HG02588 (cell line): Measurements from ENCODE around the gene KCND1.
A peak's percentile ranks its signal among the peaks of the same experiment; 100 is the strongest.

Experiments
- ATAC-seq: cut with Tn5 transposase; IDR thresholded peaks from one replicate; pipeline ENCODE4 v1.9.1; 2021; ENCODE audit warnings: mild to moderate bottlenecking, moderate library complexity; ENCODE audit not compliant: unreplicated experiment

Gene KCND1

GRCh38 chrX:48938721-48939425 lies 32.8 kb downstream of the KCND1 start:
- ATAC-seq: peak; percentile 44

- peak; percentile 63 for ATAC-seq
Measured at GRCh38 chrX:48937054-48937907, 34.4 kb downstream of the KCND1 start.

DNA sequence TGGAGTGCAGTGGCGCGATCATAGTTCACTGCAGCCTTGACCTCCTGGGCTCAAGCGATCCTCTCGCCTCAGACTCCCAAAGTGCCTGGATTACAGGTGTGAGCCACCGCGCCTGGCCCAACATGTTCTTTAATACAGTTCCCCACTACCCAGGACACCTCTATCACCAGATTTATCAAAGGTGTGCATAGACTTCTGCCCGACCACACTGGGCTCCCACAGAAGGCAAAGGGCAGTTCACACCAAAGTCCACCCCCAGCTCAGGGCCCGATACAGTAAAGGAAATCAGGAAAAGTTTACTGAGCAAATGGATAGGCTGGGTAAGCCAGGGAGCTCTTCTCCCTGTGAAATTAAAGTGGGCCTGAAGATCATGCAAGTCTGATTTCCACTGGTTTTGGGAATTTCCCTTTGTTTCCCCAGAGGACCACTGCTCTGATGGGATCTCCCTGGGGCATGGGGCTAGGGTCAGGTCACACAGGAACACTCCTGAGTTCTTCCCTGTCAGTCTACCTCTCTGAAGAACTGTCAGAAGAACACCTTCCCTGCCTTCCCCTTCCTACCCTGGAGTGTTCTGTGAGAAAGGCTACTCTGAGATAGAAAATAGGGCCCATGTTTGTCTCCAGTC lies 35.1 kb downstream of the KCND1 start:
- ATAC-seq: no peak

- ATAC-seq: no peak
Measured at GRCh38 chrX:48935301-48935670, 36.4 kb downstream of the KCND1 start.

DNA sequence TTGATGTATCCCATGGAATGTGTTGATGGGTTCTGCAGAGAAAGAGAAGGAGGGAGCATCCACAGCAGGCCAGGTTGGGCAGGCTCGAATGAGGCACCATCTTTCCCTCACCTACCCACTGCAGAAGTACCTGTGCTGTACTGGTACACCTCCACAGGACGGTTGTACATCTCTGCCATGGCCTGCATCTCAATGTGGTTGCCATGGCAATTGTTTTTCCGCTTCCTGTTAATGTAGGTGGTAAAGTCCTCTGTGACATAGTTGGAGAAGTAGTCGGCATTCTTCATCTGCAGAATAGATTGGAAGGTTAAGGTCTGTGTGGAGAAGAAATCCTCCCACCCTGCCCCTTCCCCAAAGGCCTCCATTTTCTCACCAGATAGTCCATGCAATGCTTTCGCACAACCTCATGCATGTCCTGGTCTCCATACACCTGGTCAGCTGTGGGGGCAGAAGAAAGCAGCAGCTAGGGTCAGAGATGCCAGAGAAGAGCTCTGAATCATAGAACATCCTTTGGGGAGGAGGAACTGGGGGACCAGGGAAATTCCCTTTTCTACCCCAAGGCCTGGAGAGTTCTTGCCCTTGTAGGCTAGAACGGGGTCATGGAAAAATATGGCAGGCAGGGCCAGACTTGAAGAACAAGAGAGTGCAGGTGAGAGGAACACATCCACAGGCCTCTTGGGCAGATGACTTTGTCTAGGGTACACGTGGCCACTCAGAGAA lies 36.9 kb downstream of the KCND1 start:
- ATAC-seq: no peak

GRCh38 chrX:48933757-48934156 lies 37.9 kb downstream of the KCND1 start:
- ATAC-seq: no peak

DNA sequence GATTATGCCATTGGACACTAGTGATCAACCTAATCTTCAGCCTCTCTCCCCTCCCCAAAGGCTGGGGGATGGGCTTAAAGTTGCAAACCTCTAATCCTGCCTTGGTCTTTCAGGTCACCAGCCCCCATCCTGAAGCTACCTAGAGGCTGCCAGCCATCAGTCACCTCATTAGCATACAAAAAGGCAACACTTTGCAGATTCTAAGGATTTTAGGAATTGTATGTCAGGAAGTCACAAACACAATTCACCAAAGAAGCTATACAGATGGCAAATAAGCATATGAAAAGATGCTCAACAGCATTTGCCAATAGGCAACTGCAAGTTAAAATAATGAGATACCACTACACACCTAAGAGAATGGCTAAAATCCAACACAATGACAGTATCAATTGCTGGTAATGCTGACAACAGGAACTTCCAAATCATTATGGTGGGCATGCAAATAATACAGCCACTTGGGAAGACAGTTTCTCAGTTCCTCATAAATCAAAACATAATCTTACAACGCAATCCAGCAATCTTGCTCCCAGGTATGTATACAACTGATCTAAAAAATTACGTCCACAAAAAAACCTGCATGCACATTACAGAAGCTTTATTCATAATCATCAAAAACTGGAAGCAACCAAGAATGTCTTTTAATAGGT lies 43.8 kb downstream of the KCND1 start:
- no peak for ATAC-seq

- no peak for ATAC-seq
Measured at GRCh38 chrX:48927123-48927522, 44.5 kb downstream of the KCND1 start.

DNA sequence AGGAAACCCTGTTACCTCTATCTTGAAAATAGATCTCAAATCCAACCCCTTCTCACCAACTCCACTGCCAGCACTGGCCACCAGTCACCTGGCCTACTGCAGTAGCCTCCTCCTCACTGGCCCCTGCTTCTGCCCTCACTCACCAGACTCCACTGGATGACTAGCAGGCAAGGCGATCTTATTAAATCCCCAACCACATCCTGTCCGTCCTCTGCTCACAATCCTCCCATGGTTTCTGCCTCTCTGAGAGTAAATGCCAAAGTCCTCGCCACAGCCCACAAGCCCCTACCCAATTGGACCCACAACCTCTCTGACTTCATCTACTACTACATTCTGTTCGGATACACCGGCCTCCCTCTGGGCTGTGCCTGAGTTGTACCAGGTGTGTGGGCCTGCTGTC lies 47.4 kb downstream of the KCND1 start:
- no peak for ATAC-seq

- no peak for ATAC-seq
Measured at GRCh38 chrX:48923771-48924170, 47.9 kb downstream of the KCND1 start.

DNA sequence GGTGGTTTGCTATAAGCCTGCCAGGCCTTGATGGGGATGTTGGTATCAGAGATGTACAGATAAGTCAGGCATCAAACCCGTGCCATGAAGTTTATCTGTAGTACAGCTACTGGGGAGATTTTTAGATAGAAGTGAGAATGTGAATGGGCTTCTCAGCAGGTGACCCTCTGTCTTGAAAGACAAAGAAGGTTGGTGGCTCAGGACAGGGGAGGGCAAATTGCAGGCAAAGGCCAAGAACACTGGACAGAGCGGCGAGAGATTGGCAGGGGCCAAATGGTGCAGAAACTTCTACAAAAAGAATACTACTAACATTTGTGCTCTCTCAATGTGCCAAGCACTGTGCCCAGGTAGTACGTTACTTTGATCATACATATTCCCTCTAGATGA lies 50.9 kb downstream of the KCND1 start:
- no peak for ATAC-seq

- no peak for ATAC-seq
Measured at GRCh38 chrX:48919947-48920717, 51.5 kb downstream of the KCND1 start.

DNA sequence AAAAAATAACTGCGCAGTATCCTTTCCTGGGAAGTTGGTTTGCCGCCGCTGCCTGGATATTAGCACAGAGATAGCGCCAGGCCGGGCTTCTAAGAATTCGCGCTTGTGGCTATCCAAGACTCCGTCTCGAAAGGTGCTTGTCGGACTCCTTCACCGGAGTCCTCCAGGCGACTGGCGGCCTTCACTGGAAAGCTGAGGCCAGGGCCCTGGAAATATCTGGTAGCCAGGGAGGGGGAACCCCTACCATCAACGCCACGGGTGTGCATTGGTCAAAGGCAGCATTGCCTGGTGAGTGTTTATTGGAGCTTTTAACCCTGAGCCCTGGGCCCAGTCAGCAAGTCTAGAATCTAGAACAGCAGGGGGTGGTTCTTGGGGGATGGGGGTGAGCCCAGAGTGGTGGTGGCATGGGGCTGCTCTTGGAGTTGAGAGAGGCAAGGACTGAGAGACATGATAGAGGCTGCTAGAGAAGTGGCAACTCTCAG lies 52.2 kb downstream of the KCND1 start:
- ATAC-seq: peak; percentile 13

DNA sequence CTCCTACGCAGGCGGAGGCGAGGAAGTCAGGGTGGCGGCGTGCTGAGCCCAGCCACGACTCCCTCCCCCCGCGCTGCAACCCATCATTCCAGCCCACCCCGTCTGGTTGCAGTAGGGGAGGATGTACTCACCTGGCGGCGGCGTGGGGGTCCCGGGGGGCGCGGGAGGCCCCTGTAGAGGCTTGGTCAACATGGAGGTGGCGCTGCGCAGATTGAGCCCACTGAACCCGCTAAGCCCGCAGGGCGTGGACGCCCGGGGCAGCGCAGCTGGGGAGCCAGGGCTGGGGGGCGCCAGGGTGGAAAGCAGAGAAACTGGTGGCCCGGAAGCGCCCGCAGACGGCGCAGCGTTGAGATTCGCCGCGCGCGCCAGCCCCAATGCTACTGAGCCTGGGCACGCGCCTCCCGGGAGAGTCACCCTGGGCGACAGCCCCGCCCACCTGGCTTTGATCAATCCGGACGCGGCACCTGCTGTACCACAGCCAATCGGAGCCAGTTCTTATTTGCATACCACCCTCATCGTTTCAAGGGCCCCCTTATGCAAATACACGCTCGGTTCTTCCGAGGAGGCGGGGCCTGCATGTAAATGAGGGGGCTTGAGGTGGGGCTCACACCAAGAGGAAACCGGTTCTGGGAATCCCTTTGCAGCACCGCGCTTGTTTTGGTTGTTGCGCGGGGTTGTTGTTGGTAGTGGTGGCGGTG lies 52.9 kb downstream of the KCND1 start, which contains the start of gene PIM2:
Gene PIM2, minus strand, starts transcription at position 382 of the 698 bp plus-strand sequence. Its CDS starts 190 bp downstream, at position 192.
- ATAC-seq: peak; percentile 73

DNA sequence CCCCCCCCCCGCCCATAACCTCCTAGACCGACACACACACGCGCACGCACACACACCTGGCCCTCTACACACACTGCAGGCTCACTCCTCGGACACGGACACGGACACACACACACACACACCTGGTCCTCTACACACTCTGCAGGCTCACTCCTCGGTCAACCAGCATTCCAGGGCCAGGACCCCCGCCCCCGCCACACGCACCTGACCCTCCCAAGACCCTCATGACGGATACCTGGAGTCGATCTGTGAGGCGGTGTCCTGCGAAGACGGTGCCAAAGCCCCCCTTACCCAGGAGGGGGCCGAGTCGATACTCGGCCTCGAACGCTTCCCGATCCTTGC lies 53.4 kb downstream of the KCND1 start:
- ATAC-seq: no peak

DNA sequence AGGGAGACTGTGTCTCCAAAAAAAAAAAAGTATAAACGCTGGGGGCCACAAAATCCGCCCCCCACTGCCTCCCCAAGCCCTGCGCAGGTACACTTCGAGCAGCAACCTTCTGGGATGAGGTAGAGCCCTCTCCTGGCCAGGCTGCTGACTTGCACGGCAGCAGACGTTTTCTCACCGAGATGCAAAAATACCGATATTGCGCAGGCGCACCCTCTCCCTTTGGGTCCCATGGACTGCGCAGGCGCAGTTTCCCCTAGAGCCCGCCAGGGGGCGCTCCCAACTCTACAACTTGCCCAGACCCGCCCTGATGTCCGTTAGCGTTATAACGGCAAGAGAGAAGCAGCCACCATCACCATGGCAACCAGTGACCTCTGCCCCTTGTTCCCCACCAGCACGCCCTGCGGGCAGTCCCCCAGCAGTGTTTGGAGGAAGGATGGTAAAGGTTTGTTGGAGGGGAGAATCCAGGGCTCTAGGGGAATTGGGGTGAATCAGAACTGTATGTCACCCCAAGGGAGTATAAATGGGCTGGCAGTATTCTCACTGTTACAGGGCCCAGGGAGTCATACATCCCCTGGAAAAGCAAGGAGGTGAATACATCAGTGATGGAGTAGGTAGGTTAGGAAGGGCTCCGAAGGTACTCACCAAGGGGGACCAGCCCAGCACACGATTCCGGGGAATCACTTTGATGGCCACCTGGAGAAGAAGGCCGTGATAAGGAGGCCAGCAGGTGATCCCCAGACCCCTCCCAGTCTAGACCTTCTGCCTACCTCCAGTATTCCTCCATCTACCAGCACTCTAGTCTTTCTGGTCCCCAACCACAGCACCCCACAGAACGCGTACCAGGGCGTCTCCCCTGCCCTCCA lies 54.3 kb downstream of the KCND1 start:
- ATAC-seq: no peak

DNA sequence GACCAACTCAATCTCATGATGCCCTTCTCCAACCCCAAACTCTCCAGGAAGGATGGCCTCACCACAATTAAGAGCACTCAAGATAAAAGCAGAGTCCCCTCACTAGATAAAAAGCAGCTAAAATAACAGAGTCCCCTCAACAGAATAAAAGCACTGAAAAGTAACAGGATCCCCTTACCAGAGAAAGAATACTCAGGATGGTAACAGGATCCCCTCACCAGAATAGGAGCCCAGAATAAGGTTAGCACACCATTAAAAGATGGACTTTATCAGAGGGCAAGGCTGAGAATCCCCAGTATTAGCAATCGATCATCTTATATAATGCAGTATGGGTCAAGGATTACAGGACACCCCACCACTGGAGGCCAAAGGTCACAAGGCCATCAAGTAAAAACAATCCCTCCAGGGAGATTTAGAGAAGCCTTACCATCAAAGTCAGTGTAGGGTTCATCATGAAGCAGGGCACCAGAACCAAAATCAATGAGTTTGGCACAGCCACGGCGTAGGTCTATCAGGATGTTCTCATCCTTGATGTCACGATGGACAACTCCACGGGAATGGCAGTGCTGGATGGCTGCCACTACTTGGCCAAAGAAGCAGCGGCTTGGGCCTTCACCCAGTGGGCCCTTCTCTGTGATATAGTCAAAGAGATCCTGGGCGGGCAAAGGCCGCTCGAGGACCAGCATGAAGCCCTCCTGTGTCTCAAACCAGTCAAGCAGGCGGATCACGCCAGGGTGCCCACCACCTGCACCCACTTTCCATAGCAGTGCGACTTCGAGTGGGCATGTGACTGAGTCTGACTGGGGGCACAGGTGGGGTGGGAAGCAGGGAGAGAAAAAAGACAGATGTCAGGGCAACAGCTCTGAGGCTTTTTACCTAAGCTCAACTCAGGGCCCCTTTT lies 56.8 kb downstream of the KCND1 start:
- no peak for ATAC-seq
